Measurements from ENCODE around the gene PIK3R1.
A peak's percentile ranks its signal among the peaks of the same experiment; 100 is the strongest.
"Not testable (repeated sequence)": the region's sequence is repeated elsewhere in the genome, so short reads cannot be mapped to it uniquely, and the experiment has no call there.

Gene PIK3R1

GRCh38 chr5:68226546-68227073, 11.1 kb downstream of the PIK3R1 start:
- DNase-seq: no peak

DNA sequence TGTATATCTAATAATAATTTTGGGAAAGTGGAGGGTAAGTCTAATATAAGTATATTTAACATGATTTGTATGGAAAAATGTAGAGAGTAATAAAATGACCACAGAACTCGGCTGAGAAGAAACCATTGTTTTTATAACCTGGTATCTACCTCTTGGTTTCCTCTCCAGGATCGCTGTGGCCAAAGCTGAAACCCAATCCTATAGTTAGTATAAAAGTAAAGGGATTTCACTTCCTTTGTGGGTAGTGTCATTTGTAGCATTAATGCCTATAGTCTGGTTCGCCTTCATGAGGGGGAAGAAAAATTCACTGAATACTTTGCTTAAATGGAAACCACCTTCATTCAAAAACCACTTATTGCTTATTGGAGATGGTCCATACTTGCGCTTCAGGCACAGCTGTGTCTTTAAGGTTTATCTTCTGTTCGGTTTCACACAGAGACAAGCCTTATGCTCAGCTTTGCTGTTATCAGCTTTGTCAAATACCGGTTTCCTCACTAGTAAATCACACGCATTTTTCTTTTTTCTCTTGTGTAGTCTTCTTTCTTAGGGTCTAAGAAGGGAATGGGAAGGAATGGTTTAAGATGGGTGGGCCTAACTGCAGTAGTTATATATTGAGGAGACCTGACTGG, 12.1 kb downstream of the PIK3R1 start:
- no peak for DNase-seq

GRCh38 chr5:68229416-68229815, 13.9 kb downstream of the PIK3R1 start:
- no peak for DNase-seq

DNA sequence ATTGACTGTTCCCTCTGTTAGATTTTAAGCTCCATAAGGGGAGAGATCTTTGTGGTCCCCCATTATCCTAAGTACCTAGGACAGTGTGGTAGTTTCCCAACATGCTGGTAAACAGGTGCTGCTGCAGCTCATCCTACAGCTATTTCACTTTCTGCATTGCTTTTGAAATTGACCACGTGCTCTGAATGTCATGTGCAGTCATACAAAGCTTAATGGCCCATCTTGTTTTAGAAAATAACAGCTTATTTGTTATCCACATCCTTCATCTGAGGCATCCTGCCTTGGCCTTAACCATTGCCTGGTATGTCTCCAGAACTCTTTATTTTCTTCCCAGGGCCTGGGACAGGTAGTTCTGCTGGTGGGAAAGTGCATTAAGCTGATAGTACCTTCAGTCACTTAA, 14.7 kb downstream of the PIK3R1 start:
- DNase-seq: no peak

DNA sequence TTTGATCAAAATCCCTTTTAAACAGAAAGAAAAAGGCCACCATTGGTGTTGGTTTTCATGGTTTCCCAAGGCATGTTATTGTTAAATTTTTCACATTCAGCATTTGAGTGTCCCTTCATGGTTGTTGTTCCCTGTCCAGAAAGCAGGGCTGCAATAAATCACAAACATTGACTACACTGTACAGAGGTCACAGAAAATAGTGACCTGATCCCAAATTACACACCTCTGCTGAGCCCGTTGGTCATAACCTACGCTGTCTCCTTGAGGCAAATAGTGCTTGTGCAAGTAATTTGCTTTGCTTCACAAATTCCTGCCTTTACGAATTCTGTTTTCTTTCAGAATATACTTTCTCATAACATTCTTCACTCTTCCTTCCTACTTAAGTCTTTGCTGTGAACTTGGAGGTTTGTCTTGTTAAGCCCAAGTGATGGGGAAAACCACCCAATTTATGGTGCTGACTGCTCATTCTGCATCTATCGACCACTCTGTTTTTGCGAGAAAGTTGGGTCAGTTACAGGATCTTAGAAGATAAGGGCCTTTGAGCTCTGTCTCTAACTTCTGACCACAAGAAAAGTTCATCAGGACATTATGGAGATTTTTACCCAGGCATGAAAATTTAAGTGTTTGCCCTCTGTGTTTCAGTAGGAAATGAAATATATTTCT, 16.0 kb downstream of the PIK3R1 start:
- no peak for DNase-seq

DNA sequence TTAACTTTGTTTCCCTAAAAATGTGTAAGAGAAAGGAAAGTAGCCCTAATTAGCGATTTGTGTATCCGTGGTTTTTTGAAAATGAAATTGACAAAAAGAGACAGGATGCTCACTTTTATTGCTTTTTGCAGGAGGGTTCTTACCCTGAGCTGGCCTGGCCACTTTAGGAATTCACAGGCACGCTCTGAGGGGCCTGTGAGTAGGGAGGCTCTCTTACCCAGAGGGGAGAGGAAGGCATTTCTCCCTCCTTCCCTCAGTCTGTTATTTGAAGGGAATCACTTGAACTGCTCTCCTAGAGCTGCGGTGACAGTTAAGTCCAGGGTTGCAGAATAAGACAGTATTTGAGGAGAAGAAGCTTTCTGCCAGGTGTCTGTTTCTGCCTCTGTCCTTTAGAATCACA, 16.7 kb downstream of the PIK3R1 start:
- DNase-seq: no peak

GRCh38 chr5:68233075-68233474, 17.5 kb downstream of the PIK3R1 start:
- no peak for DNase-seq

GRCh38 chr5:68235229-68235628, 19.7 kb downstream of the PIK3R1 start:
- not testable (repeated sequence) for DNase-seq

- DNase-seq: no peak
Measured at GRCh38 chr5:68237715-68238114, 22.2 kb downstream of the PIK3R1 start.

- DNase-seq: peak; percentile 78 to 81
Measured at GRCh38 chr5:68239487-68239886, 23.9 kb downstream of the PIK3R1 start.

GRCh38 chr5:68240202-68240601, 24.6 kb downstream of the PIK3R1 start:
- no peak for DNase-seq

DNA sequence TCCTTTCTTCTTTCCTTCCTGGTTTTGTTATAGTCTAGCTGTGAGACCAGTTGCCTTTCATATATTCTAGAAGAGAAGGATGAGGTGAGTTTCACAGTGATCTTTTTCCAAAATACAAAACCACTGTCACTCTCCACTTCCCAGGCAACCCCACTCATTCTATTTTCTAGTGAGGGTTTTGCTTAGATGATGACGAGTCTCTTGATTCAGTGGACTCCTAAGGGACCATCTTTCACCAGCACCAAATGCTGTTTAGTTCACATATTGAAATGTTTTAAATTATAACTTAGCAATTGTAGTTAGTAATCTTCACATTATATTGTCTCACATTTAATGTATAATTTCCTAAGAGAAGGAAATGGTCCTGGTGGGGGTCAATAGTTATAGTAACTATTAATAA, 25.2 kb downstream of the PIK3R1 start:
- DNase-seq: no peak

GRCh38 chr5:68242743-68243142, 27.2 kb downstream of the PIK3R1 start:
- no peak for DNase-seq

- no peak for DNase-seq
Measured at GRCh38 chr5:68243251-68243650, 27.7 kb downstream of the PIK3R1 start.

DNA sequence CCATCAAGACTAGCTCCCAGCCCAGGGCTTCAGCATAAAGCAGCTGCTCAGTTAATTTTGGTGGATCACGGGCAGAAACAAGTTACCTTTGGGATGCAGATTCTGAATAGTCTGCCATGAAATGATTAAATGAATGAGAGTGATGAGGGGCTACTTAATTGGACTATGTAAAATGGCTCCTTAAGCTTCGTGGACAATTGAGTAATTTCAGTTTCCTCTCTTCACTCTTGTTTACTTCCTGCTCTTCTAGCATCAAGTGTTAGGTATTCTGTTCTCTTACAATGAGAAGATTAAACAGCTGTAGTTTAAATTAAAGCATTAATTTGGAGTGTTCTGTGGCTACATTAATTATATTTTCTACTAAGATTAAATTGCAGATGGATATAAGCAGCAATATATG, 28.1 kb downstream of the PIK3R1 start:
- no peak for DNase-seq

DNA sequence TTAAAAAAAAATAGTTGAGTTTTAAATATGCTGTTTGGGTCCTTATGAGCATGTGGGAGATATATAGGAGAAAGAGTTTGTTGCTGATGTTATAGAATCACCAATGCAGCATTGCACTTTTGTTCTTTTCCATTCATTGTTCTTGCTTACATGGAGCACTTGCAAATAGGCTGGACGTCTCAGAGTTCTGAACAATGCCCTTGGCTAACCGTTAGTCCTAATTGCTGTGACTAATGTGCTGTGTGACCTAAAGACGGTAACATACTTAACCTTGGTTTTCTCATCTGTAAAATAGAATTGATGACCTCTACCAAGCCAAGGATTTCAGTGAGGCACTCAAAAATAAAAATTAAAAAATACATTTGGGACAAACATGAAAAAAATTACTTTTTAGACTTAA, 29.8 kb downstream of the PIK3R1 start:
- DNase-seq: no peak

- no peak for DNase-seq
Measured at GRCh38 chr5:68246802-68247201, 31.2 kb downstream of the PIK3R1 start.

DNA sequence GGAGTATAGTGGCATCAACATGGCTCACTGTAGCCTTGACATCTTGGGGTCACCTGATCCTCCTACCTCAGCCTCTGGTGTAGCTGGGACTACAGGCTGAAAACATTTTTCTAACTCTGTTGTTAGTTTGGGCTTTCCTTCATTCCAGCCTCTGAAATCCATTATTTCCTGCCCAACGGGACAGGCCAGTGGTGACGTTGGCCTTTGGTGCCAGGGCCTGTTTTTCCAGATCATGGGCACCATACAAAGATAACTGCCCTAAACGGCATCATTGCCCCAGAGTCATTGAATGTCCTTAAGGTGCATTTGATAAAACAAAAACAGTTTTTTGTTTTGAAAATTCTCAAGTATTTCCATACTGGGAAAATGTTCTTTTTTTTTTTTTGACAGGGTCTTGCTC, 32.1 kb downstream of the PIK3R1 start:
- DNase-seq: no peak

- DNase-seq: no peak
Measured at GRCh38 chr5:68248896-68249295, 33.3 kb downstream of the PIK3R1 start.

- DNase-seq: no peak
Measured at GRCh38 chr5:68249520-68249919, 34.0 kb downstream of the PIK3R1 start.

DNA sequence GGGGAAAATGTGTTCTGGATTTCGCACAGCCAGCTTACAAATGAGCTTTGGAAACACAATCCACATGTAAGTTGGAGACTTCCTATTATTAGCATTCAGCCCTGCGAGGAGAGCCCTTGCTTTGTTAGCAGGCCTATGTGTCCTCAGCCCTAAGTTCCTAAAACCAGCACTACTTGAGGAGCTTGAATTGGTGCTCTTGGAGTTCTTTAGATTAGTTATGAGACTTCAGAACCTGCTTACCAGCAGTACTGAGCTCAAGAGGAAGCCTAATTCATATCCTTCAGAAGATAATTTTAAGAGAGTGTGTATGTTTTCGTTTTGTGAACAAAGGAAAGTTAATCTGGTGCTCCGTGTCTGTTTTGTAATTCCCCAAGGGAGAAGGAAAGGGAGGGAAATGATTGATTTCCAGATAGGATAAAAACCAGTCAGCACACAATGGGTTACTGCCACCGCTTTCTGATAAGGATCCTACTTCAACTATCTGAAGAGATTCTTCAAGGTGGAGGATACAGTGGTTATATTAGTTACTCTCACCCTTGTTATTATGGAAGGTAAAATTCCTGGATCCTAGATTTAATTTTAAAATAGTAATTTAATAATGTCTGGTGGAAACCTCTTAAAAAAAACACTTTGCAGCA, 35.2 kb downstream of the PIK3R1 start:
- DNase-seq: no peak

GRCh38 chr5:68251386-68251785, 35.8 kb downstream of the PIK3R1 start:
- peak; percentile 76 to 79 for DNase-seq

GRCh38 chr5:68251804-68252522, 36.4 kb downstream of the PIK3R1 start:
- DNase-seq: no peak

Measured in activated CD4-positive, alpha-beta T cell treated with anti-CD3 and anti-CD28 coated beads, Interleukin-2, amount 50 U/mL, for 4 hours (primary cell).